GM18861 (cell line): ENCODE data around the gene CASP1.
"Not testable (repeated sequence)": the region's sequence is repeated elsewhere in the genome, so short reads cannot be mapped to it uniquely, and the experiment has no call there.

Experiments used
- ATAC-seq: cut with Tn5 transposase; IDR thresholded peaks from one replicate; pipeline ENCODE4 v1.9.1; 2021; ENCODE audit not compliant: unreplicated experiment

CASP1 gene

DNA sequence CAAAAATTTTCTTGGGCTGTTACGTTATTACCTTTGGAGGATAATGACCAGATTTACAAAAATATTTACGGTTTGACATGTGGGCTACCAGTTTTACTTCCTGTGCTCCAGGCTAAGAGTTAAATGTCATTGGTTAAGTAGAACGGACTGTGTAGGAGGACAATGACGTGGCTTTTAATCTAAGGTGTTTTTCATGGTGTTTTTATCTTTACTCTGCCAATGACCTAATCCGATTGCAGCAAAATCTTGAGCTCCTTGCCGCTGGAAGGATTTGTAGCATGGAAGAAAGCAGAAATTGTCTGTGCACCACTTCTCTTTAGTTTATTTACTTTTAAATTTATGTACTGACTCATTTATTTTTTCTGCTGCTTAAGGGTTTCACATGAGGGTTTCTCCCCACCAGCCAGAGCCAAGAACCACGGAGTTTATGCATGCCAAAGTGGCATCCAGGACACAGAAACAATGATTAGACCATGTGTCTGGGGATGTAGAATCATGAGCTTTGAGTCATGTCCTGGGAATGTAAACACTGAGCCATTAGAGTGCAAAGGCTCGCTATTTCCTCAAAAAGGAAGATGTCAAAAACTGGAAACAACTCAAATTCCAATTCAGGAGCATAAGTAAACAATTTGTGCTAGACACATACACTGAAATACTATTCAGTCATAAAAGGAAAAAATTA is 12.1 kb upstream of the CASP1 start:
- no peak for ATAC-seq

DNA sequence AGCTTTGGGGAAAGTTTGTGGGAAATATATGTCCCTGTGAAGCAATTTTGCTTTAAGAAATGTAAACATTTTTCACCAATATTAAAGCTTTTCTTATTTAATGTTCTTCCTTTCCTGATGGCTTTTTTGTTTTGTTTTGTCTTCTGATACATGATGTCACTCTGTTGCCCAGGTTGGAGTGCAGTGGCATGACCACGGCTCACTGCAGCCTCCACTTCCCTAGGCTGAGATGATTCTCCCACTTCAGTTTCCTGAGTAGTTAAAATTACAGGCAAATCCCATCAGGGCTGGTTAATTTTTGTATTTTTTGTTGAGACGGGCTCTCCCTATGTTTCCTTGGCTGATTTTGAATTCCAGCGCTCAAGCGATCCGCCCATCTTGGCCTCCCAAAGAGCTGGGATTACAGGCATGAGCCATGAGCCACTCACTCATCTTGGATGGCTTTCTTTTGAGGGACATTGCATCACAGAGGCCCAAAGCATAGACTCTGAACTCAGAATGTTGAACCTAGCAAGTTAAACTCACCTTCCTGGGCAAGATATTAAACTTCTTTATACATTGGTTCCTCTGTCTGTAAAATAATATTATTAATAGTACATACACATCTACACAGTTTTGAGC is 10.8 kb upstream of the CASP1 start:
- ATAC-seq, result no peak

DNA sequence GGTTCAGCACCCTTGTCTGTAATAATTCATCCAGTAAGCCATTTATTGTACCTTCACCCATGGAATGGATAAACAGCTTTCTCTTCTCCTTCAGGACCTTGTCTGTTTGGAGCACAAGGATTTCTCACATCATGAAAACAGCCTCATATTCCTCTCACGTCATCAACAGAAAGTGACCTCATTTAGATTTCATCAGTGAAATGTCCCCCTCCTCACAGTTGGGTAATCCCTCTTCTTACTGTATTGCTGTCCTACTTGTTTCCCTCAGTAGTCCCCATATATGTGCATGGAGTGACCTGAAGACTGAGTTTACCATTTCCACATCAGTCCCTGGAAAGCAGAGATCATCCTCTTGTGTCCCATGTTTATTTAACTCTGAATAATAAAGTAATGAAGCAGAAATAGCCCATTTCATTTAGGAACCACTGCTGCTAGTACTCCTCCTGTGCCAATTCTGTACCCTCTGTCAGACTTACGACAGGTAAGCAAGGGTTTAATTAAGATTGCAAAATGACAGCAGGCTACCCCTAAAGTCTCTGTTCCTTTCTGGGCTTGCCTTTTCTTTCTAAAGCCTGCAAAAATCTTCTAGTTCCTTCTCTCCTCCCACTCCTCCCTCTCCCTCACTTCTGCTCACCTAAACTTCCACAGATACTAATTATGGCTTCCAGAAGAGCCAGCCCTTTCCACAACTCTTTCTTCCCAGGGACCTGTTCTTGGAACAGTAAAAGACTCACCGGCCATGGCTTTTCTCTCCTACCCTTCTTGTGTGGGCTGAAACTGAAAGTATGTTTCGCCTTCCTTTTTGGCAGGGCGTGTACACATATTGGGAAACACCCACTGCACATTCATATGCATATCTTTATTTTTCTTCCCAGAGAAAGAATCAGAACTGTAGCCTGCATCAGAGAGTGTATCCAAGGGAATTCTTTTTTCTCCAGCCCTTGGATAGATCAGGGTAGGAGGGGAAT is 9.9 kb upstream of the CASP1 start, which contains the start of gene CARD16:
Gene CARD16 (minus strand): TSS at position 779 of the 968 bp plus-strand sequence. CDS start 38 bp downstream, at position 741.
- ATAC-seq, result peak; percentile 98

DNA sequence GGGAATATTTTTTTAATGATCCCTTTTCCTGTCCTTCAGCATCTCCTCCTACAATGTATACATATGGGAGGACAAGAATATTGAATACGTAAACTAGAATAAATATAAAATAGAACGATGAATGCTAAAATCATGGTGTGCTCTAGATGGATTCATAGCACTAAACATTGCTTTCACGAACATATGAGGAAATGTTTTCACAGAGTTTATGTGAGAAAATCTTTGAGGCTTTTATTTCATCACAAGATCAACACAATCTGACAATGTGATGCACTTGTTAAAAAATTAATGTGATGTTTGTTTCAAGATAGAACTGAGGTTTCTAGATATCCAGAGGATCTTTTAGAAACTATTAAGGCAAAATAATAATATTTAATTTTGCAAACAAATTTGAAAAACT is 7.2 kb upstream of the CASP1 start:
- no peak for ATAC-seq

DNA sequence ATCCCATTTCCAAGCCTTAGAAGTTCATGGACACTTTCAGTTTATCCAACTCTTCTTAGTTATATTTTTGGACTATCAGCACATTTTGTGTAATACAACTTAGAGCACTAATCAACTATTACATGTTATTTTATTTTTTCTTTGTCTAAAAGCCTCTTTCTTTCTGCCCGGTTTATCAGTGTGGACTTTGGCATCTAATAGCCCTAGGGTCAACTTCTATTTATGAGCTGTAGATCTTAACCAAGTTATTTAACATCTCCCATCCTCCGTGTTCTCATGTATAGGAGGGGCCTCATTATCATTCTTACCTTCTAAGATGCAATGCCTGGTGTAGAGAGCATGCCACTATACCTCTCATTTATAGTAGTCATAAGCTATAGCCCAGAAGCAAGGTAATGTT is 5.8 kb upstream of the CASP1 start:
- ATAC-seq, result no peak

DNA sequence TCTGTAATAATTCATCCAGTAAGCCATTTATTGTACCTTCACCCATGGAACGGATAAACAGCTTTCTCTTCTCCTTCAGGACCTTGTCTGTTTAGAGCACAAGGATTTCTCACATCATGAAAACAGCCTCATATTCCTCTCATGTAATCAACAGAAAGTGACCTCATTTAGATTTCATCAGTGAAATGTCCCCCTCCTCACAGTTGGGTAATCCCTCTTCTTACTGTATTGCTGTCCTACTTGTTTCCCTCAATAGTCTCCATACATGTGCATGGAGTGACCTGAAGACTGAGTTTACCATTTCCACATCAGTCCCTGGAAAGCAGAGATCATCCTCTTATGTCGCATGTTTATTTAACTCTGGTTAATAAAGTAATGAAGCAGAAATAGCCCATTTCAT is 556 bp downstream of the CASP1 start:
- not testable (repeated sequence) for ATAC-seq

DNA sequence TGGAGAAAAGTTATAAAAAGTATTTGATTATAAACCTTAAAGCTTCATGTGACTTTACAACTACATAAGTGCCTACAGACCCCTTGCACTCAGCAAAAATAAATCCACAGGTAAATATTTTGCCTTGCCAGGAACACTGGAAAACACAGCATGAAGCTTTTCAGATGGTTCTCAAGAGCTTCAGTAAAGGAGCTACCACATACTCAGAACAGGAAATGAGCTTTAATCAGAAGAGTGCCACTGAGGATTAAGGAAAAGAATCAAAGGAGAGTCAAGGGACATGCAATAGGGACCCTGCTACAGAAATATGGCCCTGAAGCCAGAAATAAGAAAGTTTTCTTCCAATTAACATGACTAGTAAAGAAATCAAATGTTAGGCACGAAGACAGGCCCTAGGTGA is 1.2 kb downstream of the CASP1 start:
- ATAC-seq, result no peak

DNA sequence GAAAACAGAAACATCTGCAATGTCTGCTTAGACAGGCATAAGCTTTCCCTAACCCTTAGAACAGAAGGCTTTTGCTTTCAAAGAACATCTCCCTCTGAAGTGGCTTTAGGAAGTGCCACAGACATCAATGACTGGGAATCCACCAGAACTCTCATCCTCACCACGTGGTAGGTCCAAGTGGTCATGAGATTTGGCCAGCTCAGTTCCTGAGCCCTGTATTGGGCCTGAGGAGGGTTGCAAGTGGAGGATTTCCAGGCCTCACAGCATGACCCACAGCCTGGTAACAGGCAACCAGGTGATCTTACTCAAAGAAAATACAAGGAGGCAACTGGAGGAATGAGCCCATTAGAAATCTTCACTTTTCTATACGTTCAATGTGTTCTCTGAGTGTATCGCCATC is 1.6 kb downstream of the CASP1 start:
- no peak for ATAC-seq

DNA sequence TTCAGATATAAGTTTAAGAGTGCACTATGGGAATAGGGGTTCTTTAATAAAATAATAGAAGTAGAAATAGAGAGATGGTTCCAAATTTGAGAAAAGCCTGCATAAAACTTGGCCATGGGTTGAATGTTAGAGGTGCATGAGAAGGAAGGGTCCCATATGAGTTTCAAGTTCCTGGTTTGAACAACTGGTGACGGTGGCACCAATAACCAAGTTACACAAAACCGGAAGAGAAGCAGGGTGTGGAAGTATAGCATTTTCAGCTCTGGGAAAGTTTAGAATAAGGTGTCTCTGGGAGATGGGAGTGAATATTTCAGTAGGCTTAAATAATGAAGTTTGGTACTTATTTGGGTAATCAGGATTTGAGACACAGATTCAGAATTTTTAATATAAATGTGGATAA is 2.4 kb downstream of the CASP1 start:
- no peak for ATAC-seq

DNA sequence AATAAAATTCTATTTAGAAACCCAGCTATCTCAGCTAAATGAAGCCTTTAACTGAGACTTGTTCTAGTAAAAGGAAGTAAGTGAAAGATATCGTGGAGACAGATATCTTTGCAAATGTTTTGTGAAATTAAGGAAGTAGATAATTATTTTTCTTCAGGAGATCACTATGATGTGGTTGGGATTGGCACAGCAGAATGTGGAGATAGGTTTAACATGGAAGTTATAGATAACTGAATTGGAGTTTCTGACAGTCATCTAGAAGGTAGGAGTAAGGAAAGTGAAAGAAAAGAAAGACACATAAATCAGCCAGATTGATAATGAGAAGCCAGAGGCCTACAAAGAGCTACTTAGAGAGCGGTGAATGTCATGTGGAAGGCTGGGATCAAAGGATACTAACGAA is 7.3 kb downstream of the CASP1 start:
- ATAC-seq, result no peak

DNA sequence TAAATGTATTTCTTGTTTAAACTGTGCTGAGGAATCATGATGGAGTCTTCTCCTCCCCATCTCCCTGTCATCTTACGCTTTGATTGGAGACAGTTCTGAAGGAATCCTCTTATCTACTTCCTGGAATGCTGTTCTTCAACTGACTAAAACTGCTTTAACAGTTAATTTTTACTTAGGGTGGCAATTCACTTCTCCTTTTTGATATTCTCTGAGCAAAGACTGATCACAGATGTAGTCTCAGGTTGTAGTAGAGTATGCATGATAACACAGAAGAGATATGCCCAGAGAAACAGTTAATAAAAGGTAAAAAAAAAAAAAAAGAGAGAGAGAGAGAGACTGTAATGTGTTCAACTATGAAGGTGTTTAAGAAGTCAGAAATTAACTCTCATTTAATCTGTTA is 10.6 kb downstream of the CASP1 start:
- ATAC-seq, result no peak

DNA sequence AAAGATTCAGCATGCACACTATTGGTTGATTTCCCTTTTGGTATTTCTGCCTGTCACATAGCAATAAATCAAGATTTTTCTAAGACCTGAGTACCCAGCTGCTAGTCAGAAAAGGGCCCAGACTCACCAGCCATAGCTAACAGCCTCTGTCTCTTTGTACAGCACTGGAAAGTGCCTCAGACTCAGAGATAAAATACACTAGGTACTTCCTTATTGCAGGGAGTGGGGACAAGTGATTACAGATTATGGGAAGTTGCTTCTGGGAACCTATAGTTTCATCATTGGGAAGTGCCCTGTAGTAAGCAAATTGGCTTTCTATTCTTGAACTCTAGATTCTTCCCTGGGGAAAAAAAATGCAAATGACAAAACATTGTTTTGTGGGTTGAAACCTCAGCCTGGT is 11.9 kb downstream of the CASP1 start, which contains the start of gene CASP5:
Gene CASP5 (minus strand): TSS at position 166 of the 400 bp plus-strand sequence. CDS start 32 bp downstream, at position 134.
- no peak for ATAC-seq

DNA sequence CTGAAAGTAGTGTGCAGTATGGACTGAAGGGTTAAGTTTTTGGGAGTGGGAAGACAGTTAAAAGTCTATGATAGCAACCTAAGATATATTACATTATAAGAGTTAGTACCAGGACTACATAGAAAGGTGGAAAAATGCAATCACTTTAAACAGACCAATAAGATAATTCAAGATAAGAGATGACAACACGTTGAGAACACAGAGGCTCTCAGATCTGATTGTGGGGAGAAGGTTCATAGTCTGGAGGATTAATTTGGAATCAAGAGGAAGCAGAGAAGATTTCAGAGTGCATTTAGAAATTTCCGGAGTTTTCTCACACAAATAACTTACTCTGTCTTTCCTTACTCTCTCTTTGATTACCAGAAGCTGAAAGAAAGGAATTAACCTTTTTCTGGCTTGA is 12.4 kb downstream of the CASP1 start:
- no peak for ATAC-seq

DNA sequence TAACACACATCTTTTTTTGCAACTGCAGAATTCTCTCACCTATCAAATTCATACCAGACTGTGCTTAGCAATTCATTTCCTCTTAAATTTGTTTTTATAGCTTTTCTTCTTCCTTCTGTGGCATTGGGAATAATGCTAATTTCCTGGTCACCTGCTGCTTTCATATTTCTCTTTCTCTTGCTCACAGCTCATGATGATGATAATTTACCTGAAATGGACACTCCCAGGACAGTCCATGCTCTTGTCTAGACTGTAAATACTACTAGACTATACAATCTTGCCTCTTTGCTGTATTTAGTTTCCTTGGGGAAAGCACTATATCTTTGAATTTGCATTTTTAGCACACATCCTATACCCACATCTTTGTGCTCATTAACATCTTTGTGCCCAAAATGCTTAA is 27.5 kb downstream of the CASP1 start:
- no peak for ATAC-seq

DNA sequence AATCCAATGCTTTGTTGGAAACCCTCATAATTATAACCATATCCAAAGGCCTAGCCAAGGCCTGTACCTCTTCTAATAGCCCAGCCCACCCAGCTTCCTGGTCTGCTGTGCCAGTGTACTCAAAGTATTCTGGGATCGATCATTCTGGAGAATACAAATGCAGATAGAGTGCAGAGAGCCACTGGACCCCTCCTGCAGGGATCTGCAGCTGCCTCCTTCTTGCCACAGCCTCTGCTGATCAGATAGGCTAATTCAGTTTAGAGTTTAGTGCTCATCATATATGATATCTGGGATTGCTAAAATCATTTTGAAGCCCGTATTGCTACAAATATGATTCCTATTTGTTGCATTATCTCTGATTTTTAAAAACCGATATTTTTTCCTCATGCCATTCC is 29.5 kb downstream of the CASP1 start:
- no peak for ATAC-seq

DNA sequence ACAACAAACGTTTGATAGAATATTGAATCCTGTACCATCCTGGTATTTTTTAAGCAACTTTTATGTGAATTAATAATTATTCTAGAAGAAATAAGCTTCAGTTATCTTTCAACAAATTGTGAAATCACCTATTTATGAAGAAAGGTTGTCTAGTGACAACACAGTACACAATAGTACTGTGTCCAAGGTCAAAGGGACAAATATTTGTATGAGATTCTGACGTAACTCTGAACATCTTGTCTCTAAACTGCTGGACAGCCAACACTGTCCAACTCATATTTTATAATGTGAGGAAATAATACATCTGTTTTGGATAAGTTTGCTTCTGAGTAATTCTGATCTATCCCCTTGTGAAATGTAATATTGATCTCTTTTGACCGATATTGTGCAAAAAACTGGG is 30.9 kb downstream of the CASP1 start:
- no peak for ATAC-seq

DNA sequence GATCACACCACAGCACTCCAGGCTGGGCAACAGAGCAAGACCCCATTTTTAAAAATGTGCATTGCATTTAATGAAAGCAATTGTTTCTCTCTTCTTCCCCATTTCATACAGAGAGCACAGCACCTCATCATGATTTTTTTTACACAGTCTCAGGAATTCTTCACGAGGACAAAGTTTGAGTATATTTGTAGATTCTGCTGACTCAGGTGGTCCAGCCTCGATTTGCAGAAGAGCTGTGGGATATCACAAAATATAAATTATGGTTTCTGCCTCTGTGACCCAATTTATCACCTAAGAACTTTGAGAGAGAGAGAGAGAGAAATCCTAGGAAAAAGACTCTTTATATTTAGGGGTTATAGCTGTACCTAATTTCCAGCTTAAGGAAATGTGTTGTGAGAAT is 31.8 kb downstream of the CASP1 start:
- ATAC-seq, result no peak

DNA sequence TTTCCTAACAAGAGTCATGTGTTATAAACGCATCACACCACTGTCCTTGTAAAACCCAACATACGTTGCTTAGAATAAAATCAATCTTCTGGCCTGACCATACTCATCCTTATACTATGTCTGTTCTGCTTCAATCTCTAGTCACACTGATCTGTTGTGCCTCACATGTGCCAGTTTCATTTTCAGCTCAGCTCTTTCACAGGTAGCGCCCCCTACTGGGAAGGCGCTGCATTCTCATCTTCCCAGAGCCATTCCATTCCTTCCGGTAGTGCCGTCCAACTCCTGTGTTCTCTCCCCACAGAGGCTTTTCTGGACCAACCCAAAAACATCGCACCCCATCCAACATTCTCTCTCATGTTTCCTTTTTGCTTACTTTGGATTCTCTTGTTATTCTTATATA is 34.1 kb downstream of the CASP1 start:
- peak; percentile 73 for ATAC-seq

DNA sequence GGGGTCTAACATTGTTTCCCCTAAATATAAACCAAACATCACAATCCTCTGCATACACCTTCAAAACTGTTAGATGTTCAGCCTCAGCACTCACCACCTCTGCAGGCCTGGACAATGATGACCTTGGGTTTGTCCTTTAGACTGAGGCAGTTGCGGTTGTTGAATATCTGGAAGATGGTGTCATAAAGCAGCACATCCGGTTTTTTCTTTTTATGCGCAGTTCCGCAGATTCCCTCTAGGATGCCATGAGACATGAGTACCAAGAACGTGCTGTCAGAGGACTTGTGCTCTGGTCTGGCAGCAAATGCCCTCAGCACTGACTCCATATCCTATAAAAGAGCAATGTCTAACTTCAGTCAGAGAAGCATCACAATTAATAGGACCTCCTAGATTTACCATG is 34.8 kb downstream of the CASP1 start:
- no peak for ATAC-seq

DNA sequence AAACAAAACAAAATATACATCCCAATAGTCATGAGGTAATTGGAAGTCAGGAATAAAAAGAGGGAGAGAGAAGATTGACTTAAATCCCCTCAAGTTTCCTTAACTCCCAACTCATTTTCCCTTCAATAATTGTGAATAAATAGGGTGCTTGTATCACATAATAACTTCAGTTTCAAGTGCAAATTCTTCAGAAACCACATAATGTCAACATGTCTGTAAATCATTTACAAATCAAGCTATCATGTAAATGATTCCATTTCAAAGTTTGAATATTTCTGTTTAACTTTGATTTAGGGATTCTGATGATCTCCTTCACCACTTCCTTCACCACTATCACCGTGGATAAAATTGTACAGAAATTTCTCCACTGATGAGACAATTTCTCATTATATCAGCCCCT is 35.2 kb downstream of the CASP1 start:
- no peak for ATAC-seq

DNA sequence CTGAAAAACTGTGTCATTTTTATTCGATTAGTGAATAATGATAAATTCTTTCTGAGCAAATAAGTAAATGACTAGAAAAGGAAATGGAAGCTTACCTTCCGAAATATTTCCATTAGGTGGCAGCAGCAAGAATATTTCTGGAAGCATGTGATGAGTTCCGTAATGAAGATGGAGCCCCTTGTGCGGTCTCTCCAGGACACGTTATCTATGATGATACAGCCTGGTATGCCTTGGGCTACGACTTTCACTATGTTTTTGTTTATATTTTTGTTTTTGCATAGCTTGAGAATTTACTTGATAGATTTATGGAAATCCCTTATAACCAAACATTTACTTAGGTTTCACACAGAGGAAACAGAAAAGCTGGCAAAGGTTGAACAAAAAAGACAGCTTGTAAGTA is 37.7 kb downstream of the CASP1 start:
- ATAC-seq, result no peak

DNA sequence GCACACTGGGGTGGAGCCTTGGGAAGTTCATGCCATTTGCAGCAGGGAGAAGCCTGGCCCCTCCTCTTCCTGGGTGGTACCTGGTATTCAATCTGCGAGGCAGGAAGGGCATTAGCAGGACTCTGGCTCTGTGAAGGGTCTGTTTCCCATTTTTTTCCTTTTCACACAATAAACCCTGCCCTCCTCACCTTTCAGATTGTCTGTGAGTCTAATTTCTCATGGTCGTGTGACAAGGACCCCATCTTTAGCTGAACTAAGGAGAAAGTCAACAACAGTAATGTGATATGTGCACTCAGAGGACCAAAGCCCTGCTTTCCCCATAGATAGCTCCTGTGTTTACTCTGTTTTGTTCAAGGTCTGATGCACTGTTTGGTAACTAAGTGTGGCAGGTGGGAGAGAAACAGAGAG is 39.9 kb downstream of the CASP1 start:
- no peak for ATAC-seq
